Activated CD4-positive, alpha-beta T cell treated with anti-CD3 and anti-CD28 coated beads for 4 hours (primary cell): ENCODE data around the gene NEURL4.
"Not testable (repeated sequence)": the region's sequence is repeated elsewhere in the genome, so short reads cannot be mapped to it uniquely, and the experiment has no call there.

ENCODE experiments used
- DNase-seq, 2 donors: peaks; one replicate each; pipeline ENCODE4 v3.0.0-alpha.2; 2020

Gene NEURL4

DNA sequence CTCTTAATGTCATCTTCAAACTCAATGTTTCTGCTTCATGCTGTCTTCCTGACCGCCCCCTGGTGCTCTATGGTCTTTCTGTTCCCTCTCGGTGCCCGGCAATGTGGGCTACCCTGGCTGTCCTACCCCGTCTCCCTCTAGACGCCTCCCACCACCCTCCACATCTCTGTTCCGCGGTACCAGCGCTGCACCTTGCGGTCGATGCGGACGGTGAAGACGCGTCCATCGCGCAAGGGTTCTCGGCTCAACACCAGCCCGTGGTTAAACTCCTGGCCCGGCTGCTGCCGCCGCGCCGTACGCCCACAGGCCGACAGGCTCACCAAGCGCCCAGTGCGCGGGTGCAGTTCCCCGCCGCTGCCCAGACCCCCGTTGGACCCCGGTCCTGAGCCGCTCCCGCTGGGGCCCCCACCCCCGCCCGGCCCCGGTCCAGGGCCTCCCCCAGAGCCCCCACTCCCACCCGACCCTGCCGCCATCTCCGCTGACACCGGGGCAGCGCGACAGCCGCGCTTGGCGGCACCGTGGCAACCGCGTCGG is at the start of gene NEURL4:
NEURL4 (minus strand) TSS at position 496 of the 534 bp plus-strand sequence; CDS start at position 473, 23 bp downstream.
- no peak for DNase-seq

DNA sequence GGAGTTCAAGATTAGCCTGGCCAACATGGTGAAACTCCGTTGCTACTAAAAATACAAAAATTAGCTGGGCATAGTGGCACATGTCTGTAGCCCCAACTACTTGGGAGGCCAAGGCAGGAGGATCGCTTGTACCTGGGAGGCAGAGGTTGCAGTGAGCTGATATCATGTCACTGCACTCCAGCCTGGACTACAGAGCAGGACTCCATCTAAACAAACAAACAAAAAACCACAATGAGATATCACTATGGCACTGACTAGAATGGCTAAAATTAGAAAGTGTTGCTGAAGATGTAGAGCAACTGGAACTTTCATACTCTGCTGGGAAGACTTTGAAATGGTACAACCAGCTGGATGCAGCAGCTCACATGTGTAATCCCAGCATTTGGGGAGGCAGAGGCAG is 45.2 kb upstream of the NEURL4 start:
- no peak for DNase-seq

DNA sequence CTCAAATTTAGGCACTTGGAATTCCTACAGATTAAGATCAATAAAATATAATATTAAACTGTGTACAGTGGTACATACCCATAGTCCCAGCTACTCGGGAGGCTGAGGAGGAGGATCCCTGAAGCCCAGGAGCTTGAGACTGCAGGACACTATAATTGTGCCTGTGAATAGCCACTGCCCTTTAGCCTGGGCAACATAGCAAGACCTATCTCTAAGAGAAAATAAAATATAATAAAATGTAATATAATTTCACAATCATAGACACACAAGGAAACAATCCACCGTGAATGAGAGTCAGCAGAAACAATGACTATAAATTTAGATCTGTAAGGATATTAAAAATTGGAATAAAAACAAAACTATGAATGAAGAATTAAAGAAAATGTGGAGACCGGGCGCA is 41.7 kb upstream of the NEURL4 start:
- no peak for DNase-seq

DNA sequence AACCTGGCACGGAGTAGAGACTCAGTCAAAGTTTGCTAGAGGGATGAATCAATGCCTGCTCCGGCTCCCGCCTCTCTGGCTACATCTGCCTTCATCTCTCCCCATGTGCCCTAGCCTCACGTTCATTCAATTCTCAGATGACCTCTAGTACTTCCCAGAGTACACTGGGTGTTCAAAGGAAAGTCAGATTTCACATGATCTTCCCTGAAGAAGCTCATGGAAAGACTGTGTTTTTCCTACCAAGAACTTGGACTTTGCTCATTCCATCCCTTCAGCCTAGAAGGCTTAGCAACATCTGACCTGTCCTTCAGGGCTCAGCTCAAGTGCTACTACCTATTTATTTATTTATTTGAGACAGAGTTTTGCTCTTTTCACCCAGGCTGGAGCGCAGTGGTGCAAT is 40.7 kb upstream of the NEURL4 start:
- no peak for DNase-seq

DNA sequence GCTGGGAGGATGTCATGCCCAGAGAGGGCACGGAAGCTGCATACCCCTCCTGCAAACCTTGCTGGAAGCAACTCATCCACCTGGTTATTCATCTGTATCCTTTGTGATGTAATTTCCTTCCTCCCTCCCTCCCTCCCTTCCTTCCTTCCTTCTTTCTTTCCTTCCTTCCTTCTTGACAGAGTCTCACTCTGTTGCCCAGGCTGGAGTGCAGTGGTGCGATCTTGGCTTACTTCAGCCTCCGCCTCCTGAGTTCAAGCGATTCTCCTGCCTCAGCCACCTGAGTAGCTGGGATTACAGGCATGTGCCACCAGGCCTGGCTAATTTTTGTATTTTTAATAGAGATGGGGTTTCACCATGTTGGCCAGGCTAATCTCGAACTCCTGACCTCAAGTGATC is 39.5 kb upstream of the NEURL4 start:
- not testable (repeated sequence) for DNase-seq

DNA sequence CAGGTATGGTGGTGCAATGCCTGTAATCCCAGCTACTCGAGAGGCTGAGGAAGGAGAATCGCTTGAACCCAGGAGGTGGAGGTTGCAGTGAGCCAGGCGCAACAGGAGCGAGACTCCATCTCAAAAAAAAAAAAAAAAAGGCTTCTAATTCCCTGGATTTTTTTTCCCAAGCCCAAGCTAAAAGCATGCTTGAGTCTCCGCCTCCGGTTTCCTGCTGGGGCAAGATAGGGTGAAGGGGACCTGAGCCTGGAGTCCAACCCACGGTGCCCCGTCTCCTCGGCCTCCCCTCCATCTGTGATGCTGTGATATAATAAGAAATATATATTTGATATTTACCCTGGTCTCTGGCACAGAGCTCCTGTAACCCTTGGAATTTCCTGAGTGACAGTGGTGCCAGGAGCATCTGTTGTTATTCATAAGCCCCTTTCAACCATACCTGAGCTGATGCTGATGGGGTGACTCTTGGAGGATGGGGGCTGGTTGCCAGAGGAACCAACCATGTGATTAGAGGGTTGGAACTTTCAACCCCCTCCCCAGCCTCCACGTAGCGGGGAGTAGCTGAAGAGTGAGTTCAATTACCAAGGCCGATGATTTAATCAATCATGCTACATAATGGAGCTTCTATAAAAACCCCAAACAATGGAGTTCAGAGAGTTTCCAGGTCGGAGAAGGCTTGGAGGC is 38.9 kb upstream of the NEURL4 start:
- no peak for DNase-seq

DNA sequence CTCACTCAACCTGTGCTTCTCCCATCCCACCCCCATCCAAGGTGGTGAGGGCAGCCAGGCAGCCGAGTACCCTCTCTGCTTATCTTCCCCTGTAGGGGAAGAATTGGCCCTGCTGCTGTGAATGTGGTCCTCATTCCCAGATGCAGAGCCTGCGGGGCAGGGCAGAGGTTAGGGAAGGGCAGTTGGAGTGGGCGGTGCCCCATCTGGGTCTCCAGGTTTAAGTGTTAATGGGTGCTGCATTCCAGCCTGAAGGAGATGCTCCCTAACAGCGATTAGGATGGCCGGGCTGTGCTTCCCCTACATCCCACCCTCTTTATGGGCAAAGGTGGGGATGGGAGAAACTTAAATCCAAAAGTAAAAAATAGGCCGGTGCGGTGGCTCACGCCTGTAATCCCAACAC is 37.9 kb upstream of the NEURL4 start:
- no peak for DNase-seq

DNA sequence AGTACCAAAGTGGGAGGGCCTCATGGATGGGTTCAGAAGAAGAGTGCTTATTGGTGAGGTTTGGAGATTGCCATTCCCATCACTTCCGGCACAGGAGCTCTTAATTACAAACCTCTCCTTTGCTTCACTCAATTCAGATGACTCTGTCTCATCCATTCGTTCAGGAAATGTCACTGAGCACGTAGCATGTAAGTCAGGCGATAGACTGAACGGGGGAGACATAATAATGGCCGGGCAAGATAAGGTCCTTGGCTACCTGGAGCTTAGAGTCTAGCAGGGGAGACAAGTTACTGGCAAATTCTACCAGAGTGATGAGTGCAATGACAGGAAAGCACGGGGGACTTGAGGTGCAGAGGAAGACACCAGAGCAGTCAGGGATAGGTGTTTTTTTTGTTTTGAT is 36.8 kb upstream of the NEURL4 start:
- not testable (repeated sequence) for DNase-seq

DNA sequence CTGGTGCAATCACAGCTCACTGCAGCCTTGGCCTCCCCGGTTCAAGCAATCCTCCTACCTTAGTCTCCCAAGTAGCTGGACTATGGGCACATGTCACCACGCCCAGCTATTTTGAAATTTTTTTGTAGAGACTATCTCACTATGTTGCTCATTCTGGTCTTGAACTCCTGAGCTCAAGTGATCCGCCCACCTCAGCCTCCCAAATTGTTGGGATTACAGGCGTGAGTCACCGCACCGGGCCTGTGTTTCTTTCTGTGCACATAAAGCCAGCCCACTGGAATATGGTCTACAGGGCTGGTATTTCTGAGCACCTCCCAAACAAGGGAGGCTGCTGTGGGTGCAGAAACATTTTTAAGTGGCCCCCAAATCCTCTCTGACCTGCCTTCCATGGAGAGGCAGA is 34.2 kb upstream of the NEURL4 start:
- no peak for DNase-seq

DNA sequence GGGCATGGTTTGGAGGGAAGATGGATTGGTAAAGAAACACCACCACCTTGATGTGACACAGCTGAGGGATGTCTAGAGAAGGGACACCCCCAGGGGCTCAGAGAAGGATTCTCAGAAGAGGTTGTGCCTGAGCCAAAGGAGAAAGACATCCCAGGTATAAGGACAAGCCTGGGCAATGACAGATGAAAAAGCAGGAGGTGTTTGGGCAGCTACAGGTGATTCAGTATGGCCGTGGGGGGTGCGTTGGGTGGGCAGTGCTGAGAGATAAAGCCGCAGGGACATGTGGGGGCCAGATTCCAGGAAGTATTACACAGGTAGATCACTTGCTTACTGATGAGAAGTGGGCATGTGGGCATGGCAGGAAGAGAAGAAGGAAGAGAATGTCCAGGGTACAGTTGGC is 32.8 kb upstream of the NEURL4 start:
- no peak for DNase-seq

DNA sequence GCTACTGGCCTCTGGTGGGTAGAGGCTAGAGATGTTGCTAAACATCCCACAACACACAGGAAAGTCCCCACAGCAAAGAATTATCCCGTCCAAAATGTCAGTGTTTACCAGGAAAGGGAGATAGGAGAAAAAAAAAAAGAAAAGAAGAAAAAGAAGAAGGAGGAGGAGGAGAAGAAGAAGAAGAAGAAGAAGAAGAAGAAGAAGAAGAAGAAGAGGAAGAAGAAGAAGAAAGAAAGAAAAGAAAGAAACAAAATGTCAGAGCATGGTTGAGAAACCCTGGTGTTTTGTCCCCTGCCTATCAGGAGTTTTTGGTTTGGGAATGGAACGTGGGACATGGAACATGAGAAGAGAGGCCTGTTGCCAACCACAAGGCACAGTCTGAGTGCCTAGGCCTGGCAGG is 28.2 kb upstream of the NEURL4 start:
- no peak for DNase-seq

DNA sequence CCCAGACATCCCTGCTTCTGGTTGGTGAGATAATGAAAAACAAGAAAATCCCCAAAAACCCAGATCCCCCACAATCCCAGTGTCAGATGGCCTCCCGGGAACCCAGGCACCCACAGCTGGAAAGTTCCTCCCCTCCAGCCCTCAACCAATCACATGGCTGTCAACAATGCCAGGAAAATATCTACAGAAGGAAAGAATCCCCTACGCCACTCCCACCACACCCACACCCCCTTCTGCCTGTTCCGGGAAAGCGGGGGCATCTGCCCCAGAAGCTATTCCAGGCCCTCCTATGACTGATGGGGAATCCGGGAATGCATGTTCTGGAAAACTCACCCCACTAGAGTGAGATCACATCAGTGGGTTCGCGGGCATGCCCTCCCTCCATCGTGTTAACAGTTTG is 27.6 kb upstream of the NEURL4 start:
- DNase-seq, result no peak

DNA sequence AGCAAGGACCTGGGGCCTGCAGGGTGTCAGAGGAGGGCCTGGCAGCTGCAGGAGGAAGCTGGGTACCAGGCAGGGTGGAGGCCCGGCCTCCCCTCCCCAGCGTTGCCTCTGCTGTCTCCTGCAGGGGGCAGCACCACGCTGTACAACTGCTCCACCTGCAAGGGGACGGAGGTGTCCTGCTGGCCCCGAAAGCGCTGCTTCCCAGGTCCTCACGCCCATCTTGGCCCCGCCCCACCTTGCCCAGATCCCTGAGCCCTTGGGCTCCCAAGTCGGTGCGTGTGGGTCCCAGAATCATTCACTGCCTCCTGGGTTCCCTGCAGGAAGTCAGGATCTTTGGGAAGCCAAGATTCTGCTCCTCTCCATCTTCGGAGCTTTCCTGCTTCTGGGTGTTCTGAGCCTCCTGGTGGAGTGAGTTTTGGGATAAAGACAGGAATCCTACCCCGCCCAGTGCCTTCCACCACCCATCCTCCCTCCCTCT is 27.0 kb upstream of the NEURL4 start:
- DNase-seq, result peak; percentile 80 to 83

DNA sequence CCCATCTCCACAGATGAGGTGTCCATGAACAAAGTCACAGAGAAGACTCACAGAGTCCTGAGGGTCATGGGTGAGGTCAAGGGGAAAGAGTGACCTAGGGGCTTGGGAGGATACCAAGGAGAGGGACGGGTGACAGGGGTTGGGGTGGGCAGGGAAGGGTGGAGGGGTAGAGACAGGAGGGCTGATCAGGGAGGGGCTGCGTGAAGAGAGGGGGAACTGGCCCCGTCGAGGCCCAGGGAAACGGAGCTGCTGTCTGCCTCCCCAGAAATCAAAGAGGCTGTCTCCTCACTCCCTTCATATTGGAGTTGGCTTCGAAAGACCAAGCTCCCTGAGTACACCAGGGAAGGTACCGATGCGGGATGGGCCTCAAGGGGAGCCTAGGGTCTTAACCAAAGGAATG is 26.4 kb upstream of the NEURL4 start:
- no peak for DNase-seq

DNA sequence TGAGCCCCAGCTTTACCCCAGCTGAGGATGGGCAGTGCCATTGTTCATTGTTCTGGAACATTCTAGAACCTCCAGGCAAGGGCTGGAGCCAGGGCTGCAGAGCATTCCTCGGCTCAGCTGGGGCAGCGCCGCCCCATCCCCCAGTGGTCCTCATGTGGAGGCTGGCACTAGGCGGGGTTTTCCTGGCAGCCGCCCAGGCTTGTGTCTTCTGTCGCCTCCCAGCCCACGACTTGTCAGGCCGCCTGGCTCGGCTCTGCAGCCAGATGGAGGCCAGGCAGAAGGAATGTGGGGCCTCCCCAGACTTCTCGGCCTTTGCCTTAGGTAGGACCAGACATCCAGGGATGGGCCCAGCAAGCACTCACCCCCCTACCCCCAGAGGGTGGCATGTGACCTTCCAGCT is 25.9 kb upstream of the NEURL4 start, which contains the start of gene TMEM95:
TMEM95 (plus strand) TSS at position 104 of the 400 bp plus-strand sequence; CDS start at position 153, 49 bp downstream.
- DNase-seq, result no peak

DNA sequence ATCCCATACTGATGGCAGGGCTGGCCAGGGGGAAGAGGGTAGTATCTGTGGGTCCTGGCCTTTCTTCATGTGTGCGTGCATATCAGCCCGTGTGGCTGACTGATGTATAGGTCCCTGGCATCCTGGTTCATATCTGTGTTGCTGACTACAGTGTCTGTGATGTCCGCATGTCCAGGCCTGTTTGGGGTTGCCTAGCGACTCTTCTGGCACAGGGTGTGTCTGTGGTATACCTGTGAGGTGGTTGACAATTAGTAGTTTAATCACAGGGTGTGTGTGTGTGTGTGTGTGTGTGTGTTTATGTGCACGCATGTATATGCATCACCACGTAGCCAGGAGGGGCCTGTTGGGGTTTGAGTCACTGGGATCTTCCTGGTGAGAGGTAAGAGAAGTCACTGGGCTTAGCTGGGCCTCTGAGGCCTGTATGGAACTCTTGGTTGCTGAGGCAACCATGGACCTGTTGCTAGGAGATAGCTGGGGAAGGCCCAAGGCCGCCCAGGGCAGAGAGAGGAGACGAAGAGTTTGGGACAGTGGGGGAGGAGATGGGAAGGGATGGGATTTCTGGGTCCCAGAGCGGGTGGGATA is 25.2 kb upstream of the NEURL4 start:
- no peak for DNase-seq

DNA sequence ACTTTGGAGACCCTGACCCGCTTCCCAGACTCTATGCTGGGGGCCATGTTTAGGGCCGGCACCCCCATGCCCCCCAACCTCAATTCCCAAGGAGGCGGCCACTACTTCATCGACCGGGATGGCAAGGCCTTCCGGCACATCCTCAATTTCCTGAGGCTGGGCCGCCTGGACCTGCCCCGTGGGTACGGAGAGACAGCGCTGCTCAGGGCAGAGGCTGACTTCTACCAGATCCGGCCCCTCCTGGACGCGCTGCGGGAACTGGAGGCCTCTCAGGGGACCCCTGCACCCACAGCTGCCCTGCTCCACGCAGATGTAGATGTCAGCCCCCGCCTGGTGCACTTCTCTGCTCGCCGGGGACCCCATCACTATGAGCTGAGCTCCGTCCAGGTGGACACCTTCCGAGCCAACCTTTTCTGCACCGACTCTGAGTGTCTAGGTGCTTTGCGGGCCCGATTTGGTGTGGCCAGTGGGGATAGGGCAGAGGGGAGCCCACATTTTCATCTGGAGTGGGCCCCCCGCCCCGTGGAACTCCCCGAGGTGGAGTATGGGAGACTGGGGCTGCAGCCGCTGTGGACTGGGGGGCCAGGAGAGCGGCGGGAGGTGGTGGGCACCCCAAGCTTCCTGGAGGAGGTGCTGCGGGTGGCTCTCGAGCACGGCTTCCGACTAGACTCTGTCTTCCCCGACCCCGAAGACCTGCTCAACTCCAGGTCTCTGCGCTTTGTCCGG is 23.9 kb upstream of the NEURL4 start:
- DNase-seq, result no peak

DNA sequence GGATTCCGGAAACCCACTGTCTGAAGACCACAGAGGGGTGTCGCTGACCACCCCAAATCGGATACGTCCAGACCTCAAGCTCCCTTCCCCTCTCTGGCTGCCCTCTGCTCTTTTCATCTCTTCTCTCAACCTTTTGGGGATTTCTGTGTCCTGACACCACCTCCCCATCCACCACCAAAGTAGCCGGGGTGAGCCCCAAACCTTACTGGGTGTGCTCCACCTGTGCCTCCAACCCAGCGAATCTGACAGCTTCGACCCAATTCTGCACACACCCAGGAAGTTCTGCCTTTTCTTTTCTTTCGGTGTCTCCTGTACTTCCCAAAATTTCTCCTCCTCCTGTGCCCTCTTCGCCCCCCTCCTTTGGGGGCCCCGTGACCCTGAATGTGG is 23.4 kb upstream of the NEURL4 start:
- DNase-seq, result no peak

DNA sequence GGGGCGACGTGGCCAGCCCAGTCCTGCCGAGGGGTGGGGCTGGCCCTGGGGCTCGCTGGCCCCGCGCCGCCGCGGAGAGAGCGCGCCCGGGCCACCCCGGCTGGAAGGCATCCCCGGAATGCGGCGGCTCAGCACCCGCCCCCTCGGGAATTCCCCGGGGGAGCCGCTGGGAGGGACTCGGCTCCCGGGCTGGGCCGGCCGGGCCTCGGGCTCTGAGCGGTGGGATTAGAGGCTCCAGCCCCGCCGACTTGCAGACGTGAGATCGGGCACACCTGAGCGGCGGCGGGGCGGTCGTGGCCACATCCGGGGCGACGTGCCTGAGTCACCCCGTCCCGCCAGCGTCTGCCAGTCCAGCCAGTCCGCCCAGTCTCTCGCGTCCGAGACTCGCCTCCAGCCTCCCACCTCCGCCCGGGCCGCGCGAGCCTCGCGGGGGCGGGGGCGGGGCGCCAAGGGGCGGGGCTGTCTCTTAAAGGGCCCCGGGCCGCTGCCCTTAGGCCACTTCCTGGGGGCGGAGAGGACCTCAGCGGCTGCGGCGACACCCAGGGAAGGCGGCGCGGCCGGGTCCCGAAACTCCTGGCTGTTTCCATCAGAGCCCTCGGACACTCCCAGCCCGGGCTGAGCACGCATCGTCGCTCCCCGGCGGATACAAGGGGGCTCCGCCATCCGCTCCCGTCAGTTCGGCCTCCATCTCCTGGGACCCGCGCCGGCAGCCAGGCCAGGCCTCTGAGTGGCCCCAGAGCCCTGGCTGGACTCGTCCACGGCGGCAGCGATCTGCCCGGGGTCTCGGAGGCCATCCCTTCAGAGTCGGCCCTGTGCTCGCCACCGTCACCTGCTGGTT is 22.7 kb upstream of the NEURL4 start, which contains the start of gene KCTD11:
KCTD11 (plus strand) TSS at position 498 of the 838 bp plus-strand sequence.
- DNase-seq, result peak; percentile 60 to 71

DNA sequence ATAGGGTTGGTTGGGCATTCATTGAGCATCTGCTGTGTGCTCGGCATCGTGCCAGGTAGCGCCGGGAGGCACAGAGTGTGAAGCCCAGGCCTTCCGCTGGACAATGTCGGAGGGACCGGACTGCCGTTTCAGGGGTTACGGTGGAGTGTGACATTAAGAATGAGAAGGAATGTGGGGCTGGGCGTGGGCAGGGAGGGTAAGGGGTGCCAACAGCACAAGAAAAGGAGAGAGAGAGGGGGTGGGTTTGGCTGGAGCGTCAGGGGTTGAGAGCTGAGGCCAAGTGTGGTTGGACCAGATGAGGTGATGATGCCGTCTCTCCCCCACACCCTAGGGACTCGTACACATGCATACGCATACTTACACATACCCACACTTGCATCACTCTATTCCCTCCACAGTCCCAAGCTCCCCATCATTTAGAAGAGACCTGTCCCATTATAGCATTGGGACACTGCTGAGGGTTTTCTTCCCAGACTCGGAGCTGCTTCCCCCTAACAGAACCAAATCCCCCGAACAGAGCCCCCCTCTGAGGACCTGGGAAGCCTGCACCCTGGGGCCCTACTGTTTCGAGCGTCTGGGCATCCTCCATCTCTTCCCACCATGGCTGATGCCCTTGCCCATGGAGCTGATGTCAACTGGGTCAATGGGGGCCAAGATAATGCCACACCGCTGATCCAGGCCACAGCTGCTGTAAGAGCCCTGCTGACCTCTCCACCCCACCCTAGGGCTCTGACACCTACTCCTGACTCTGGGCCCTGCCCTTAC is 19.5 kb upstream of the NEURL4 start:
- DNase-seq, result no peak

DNA sequence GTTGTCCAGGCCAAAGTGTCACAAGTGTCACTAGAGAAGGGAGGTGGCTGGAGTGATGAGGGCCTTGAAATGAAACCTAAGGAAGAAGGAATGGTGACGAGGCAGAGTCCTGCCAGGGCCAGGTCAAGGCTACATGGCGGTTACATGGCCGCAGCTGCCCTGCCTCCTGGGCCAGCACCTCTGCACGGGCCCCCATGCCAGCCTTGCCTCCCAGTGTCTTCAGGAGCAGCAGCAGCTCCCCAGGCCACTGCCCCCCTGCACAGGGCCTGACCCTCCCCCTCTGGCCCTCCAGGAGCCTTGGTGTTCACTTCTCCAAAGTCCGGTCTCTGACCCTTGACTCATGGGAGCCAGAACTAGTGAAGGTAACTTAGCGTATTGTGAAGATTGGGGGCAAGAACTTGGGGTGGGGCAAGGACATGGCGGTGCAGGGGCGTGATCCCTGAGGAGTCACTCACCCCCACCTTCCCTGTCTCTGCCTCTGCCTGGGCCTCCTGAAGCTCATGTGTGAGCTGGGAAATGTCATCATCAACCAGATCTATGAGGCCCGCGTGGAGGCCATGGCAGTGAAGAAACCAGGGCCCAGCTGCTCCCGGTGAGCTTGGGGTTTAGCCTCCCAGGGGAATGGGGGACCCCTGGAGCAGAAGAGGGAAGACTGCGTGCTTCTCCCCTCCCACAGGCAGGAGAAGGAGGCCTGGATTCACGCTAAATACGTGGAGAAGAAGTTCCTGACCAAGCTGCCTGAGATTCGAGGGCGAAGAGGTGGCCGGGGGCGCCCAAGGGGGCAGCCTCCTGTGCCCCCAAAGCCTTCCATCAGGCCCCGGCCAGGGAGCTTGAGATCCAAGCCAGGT is 18.7 kb upstream of the NEURL4 start:
- no peak for DNase-seq
